ENCODE results near the gene POLE2.
"Not testable (repeated sequence)": the region's sequence is repeated elsewhere in the genome, so short reads cannot be mapped to it uniquely, and the experiment has no call there.

Gene POLE2

GRCh38 chr14:49687942-49688700, at the start of gene POLE2:
Gene POLE2, minus strand, starts transcription at chr14:49688214. Its CDS starts 11 bp downstream, at chr14:49688203.
- DNase-seq (ENCODE audit: low spot score): peak; percentile 85

- not testable (repeated sequence) for DNase-seq (ENCODE audit: low spot score)
Observed at GRCh38 chr14:49735669-49736068, 47.7 kb upstream of the POLE2 start.

GRCh38 chr14:49733836-49734235, 45.8 kb upstream of the POLE2 start:
- DNase-seq (ENCODE audit: low spot score): no peak

- no peak for DNase-seq (ENCODE audit: low spot score)
Observed at GRCh38 chr14:49732896-49733295, 44.9 kb upstream of the POLE2 start.

- no peak for DNase-seq (ENCODE audit: low spot score)
Observed at GRCh38 chr14:49727171-49727570, 39.2 kb upstream of the POLE2 start.

GRCh38 chr14:49721733-49722435, 33.9 kb upstream of the POLE2 start:
- DNase-seq (ENCODE audit: low spot score): not testable (repeated sequence)

- no peak for DNase-seq (ENCODE audit: low spot score)
Observed at GRCh38 chr14:49720744-49721143, 32.7 kb upstream of the POLE2 start.

- not testable (repeated sequence) for DNase-seq (ENCODE audit: low spot score)
Observed at GRCh38 chr14:49710993-49711392, 23.0 kb upstream of the POLE2 start.

- not testable (repeated sequence) for DNase-seq (ENCODE audit: low spot score)
Observed at GRCh38 chr14:49704471-49704870, 16.5 kb upstream of the POLE2 start.

- DNase-seq (ENCODE audit: low spot score): no peak
Observed at GRCh38 chr14:49703965-49704364, 16.0 kb upstream of the POLE2 start.

- DNase-seq (ENCODE audit: low spot score): no peak
Observed at GRCh38 chr14:49702725-49703124, 14.7 kb upstream of the POLE2 start.

- not testable (repeated sequence) for DNase-seq (ENCODE audit: low spot score)
Observed at GRCh38 chr14:49693735-49694124, 5.7 kb upstream of the POLE2 start.

GRCh38 chr14:49692811-49693734, 5.1 kb upstream of the POLE2 start, which contains the start of gene KLHDC1:
Gene KLHDC1, plus strand, starts transcription at chr14:49693120. Its CDS starts 75 bp downstream, at chr14:49693195.
- DNase-seq (ENCODE audit: low spot score): peak; percentile 70

- DNase-seq (ENCODE audit: low spot score): no peak
Observed at GRCh38 chr14:49692193-49692757, 4.3 kb upstream of the POLE2 start.

- no peak for DNase-seq (ENCODE audit: low spot score)
Observed at GRCh38 chr14:49691031-49691430, 3.0 kb upstream of the POLE2 start.

GRCh38 chr14:49688701-49689030, 652 bp upstream of the POLE2 start:
- DNase-seq (ENCODE audit: low spot score): no peak

GRCh38 chr14:49686425-49686824, 1.6 kb downstream of the POLE2 start:
- no peak for DNase-seq (ENCODE audit: low spot score)

GRCh38 chr14:49679271-49679670, 8.7 kb downstream of the POLE2 start:
- peak; percentile 49 for DNase-seq (ENCODE audit: low spot score)

GRCh38 chr14:49677643-49678042, 10.4 kb downstream of the POLE2 start:
- no peak for DNase-seq (ENCODE audit: low spot score)

GRCh38 chr14:49673586-49673985, 14.4 kb downstream of the POLE2 start:
- no peak for DNase-seq (ENCODE audit: low spot score)

GRCh38 chr14:49670475-49670874, 17.5 kb downstream of the POLE2 start:
- no peak for DNase-seq (ENCODE audit: low spot score)

Measured in activated CD4-positive, alpha-beta T cell treated with anti-CD3 and anti-CD28 coated beads, Interleukin-2, Interleukin-4, amounts not matched to agents 100 ng/mL and 50 ng/mL, durations not matched to agents 16 hours and 8 hours (primary cell).